Type B pancreatic cell (in vitro differentiated cells): ENCODE results near the gene CSF1R. TPM values are rescaled to one million over a fixed set of nuclear protein-coding genes. Genes with fewer than 3 reads are reported as not detected.
"Not testable (repeated sequence)": the region's sequence is repeated elsewhere in the genome, so short reads cannot be mapped to it uniquely, and the experiment has no call there.

ENCODE experiments used
- DNase-seq: peaks from one replicate; pipeline ENCODE4 v3.0.0; 2021; ENCODE audit warnings: mixed read lengths; ENCODE audit not compliant: unreplicated experiment; ENCODE audit errors: extremely low spot score
- H3K27ac Mint-ChIP-seq: 2 replicates; pipeline ENCODE4 v1.8.0; 2021; ENCODE audit warnings: mild to moderate bottlenecking, mixed read lengths
- H3K27me3 Mint-ChIP-seq: 2 replicates; pipeline ENCODE4 v1.8.0; 2021; ENCODE audit warnings: mixed read lengths
- H3K36me3 Mint-ChIP-seq: 2 replicates; pipeline ENCODE4 v1.8.0; 2021; ENCODE audit warnings: mixed read lengths
- H3K4me1 Mint-ChIP-seq: one replicate; pipeline ENCODE4 v1.8.0; 2021; ENCODE audit warnings: mixed read lengths; ENCODE audit not compliant: unreplicated experiment
- H3K4me3 Mint-ChIP-seq: 2 replicates; pipeline ENCODE4 v1.8.0; 2021; ENCODE audit warnings: mild to moderate bottlenecking, mixed read lengths
- H3K9me3 Mint-ChIP-seq: 2 replicates; pipeline ENCODE4 v1.8.0; 2021; ENCODE audit warnings: mixed read lengths
- CTCF ChIP-seq: fragments of 200-600 bp; sonication (generic); conservative IDR thresholded peaks from 2 replicates; pipeline ENCODE4 v1.5.0; 2021; ENCODE audit warnings: antibody characterized with exemption, mild to moderate bottlenecking
- total RNA-seq: library from RNA; stranded (reverse); gene quantifications from 2 replicates; pipeline ENCODE4 v1.2.1, GENCODE V29; 2021; ENCODE audit warnings: low replicate concordance

CSF1R gene
- total RNA-seq, 1 donor from 2014 or later: 4.0 TPM

DNA sequence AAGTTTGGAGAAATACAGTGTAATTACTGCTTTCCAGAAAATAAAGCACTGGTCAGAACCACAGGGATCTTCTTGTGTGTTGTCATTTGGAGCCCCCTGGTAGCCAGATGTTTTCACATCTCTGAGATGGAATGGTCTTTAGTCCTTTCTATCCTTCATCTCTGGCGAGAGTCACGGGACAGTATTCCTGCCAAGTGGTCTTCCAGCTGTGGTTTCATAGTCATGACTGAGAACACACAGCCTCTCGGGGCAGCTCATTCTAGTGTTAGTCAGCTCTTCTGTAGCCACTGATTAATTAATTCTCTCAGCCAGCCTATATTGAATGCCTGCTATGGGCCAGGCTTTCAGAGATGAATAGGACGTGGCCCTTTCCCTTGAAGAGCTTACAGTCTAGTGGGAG, 51.7 kb downstream of the CSF1R start:
- Mint-ChIP-seq H3K27me3 (no peaks in the 10 kb centered on the region), H3K36me3 (peaks cover 62% of the 10 kb centered on the region)
- no peak for DNase-seq

GRCh38 chr5:150033334-150033733, 53.0 kb downstream of the CSF1R start:
- Mint-ChIP-seq H3K27me3 (no peaks in the 10 kb centered on the region), H3K27ac (no peak overlapping the region), H3K4me3 (no peak overlapping the region), H3K36me3 (peaks cover 63% of the 10 kb centered on the region), H3K4me1 (peaks cover 32% of the 10 kb centered on the region), H3K9me3 (no peaks in the 10 kb centered on the region)
- TF ChIP-seq CTCF: no peak
- DNase-seq: no peak

More for the DNA sequence above, 51.7 kb downstream of the CSF1R start:
- no peak for TF ChIP-seq CTCF
- Mint-ChIP-seq H3K4me1 (peaks cover 36% of the 10 kb centered on the region), H3K9me3 (no peaks in the 10 kb centered on the region), H3K4me3 (no peak overlapping the region), H3K27ac (no peak overlapping the region)

DNA sequence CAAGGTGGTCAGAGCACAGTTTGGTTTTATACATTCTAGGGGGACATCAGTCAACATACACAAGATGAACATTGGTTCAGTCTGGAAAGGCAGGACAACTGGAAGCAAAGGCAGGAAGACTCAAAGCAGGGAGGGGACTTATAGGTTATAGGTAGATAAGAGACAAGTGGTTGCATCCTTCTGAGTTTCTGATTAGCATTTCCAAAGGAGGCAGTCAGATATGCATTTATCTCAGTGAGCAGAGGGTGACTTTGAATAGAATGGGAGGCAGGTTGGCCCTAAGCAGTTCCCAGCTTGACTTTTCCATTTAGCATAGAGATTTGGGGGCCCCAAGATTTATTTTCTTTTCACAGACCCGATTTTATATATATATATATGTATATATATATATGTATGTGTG, 58.3 kb downstream of the CSF1R start:
- not testable (repeated sequence) for H3K4me3 Mint-ChIP-seq, DNase-seq, H3K4me1 Mint-ChIP-seq, H3K27me3 Mint-ChIP-seq, H3K9me3 Mint-ChIP-seq
- H3K27ac Mint-ChIP-seq: peak overlapping the region; percentile 12
- peaks cover 33% of the 10 kb centered on the region for H3K36me3 Mint-ChIP-seq

DNA sequence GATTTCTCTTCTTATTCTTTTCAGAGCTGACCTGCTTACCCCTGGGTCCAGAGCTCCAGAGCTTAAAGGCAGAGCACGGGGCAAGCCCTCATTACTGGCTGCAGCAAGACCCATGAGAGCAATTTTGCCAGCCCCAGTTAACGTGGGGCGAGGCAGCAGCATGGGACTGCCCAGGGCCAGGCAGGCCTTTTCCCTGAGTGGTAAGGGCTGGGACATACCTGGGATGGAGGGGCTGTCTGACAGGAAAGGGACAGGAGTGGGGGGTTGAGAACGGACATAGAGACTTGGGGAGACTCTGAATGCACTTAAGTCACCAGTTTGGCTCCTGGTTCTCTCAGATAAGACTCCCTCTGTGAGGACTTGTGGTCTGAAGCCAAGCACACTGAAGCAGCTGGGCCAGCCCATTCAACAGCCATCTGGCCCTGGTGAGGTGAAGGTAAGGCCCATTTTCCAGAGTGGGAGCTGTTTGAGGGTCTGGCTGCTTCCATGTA, 59.6 kb downstream of the CSF1R start:
- H3K27me3 Mint-ChIP-seq: no peaks in the 10 kb centered on the region
- no peak for DNase-seq
- peak overlapping the region; percentile 48 for H3K27ac Mint-ChIP-seq

DNA sequence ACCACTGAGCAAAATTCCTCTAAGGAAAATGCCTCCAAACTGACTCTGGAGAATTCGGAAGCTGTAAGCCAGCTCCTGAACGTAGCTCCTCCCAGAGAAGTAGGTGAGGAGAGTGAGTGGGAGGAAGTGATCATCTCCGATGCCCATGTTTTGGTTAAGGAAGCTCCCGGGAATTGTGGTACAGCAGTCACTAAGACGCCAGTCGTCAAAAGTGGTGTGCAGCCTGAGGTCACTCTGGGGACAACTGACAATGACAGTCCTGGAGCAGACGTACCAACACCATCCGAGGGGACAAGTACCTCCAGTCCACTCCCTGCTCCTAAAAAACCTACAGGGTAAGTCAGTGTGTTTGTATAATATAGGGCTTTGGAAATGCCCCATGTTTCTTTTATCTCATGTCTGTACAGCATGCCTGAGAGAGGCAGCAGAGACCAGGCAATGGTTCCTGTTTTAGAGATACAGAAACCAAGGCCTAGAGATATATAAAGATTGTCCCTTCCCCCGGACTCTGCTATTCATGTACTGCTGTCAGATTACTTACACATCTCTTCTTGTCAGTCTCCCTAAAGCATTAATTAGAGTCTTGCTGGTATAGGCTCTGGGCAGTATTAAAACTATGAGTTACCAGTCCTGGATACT, 61.9 kb downstream of the CSF1R start:
- peaks cover 30% of the 10 kb centered on the region for H3K36me3 Mint-ChIP-seq
- H3K4me1 Mint-ChIP-seq: no peaks in the 10 kb centered on the region
- no peak for DNase-seq
- no peak overlapping the region for H3K27ac Mint-ChIP-seq
- no peak for TF ChIP-seq CTCF
- no peak overlapping the region for H3K4me3 Mint-ChIP-seq
- no peaks in the 10 kb centered on the region for H3K27me3 Mint-ChIP-seq
- no peaks in the 10 kb centered on the region for H3K9me3 Mint-ChIP-seq

More for the DNA sequence above, 59.6 kb downstream of the CSF1R start:
- Mint-ChIP-seq H3K36me3 (peaks cover 34% of the 10 kb centered on the region), H3K4me3 (no peak overlapping the region), H3K9me3 (no peaks in the 10 kb centered on the region), H3K4me1 (no peaks in the 10 kb centered on the region)
- TF ChIP-seq CTCF: no peak

GRCh38 chr5:150023136-150023535, 63.2 kb downstream of the CSF1R start:
- Mint-ChIP-seq H3K27me3 (no peaks in the 10 kb centered on the region), H3K36me3 (peaks cover 40% of the 10 kb centered on the region), H3K4me1 (no peaks in the 10 kb centered on the region), H3K27ac (no peak overlapping the region), H3K4me3 (no peak overlapping the region), H3K9me3 (no peaks in the 10 kb centered on the region)
- TF ChIP-seq CTCF: no peak
- DNase-seq: no peak
